Esophagus (tissue), 2 donors: ENCODE data around the gene FBP1. TPM values are rescaled to one million over a fixed set of nuclear protein-coding genes. Genes with fewer than 3 reads are reported as not detected.
"Not testable (repeated sequence)": the region's sequence is repeated elsewhere in the genome, so short reads cannot be mapped to it uniquely, and the experiment has no call there.

Experiments
- H3K27ac ChIP-seq, 2 donors: one replicate each; pipeline ENCODE4 v1.5.1; 2013; ENCODE audit warnings: low read depth in 2 of 2, mild to moderate bottlenecking in 2 of 2, inconsistent platforms in 1 of 2, low read length in 1 of 2, moderate library complexity in 1 of 2
- H3K27me3 ChIP-seq, 2 donors: one replicate each; pipeline ENCODE4 v1.6.1; 2013; ENCODE audit warnings: low read length in 2 of 2, control low read depth in 1 of 2, mild to moderate bottlenecking in 1 of 2; ENCODE audit not compliant: insufficient read depth in 2 of 2, control insufficient read depth in 1 of 2
- H3K36me3 ChIP-seq, 2 donors: one replicate each; pipeline ENCODE4 v1.6.1; 2013; ENCODE audit warnings: low read length in 1 of 2; ENCODE audit not compliant: control insufficient read depth in 2 of 2, insufficient read depth in 2 of 2
- H3K4me1 ChIP-seq, 2 donors: one replicate each; pipeline ENCODE4 v1.6.1; 2013; ENCODE audit warnings: low read length in 1 of 2; ENCODE audit not compliant: control insufficient read depth in 2 of 2, insufficient read depth in 2 of 2
- H3K4me3 ChIP-seq, 2 donors: one replicate each; pipeline ENCODE4 v1.5.1; 2013; ENCODE audit warnings: low read length in 2 of 2, mild to moderate bottlenecking in 2 of 2, low read depth in 1 of 2, moderate library complexity in 1 of 2
- H3K9me3 ChIP-seq, 2 donors: one replicate each; pipeline ENCODE4 v1.6.1; 2013; ENCODE audit warnings: mild to moderate bottlenecking in 2 of 2, low read depth in 1 of 2, low read length in 1 of 2, moderate library complexity in 1 of 2; ENCODE audit not compliant: control insufficient read depth in 2 of 2, insufficient read depth in 1 of 2
- WGBS, 2 donors: extraction: QIAGEN DNeasy Blood & Tissue Kit; methylation state at CpG; one replicate each; pipeline ENCODE4 v1.1.7; 2013; 5-methylcytosine and 5-hydroxymethylcytosine counted together
- polyA plus RNA-seq, 2 donors: library from polyadenylated mRNA; stranded (reverse); fragments of 200-250 nt; gene quantifications; one replicate each; pipeline ENCODE4 v1.2.3, GENCODE V29; 2013
- donor health status: healthy with polysubstance abuse.
- donor health status: Bipolar disorder and iron deficiency.

The FBP1 gene
- polyA plus RNA-seq, 2 donors, result 1.4 to 5.7 TPM

- Histone ChIP-seq H3K9me3 (no peaks in the 10 kb centered on the region), H3K27ac (no peak overlapping the region), H3K36me3 (no peaks in the 10 kb centered on the region), H3K4me1 (peaks cover 2 to 3% of the 10 kb centered on the region in 2 donors), H3K4me3 (no peak overlapping the region), H3K27me3 (no peaks in the 10 kb centered on the region)
- WGBS, 2 donors, result 80 to 86% methylated on average over 24 of the region's 24 CpGs
These were observed 32.5 kb downstream of the FBP1 start for GRCh38 chr9:94606646-94607422.

- Histone ChIP-seq H3K4me3 (no peak overlapping the region), H3K36me3 (no peaks in the 10 kb centered on the region), H3K4me1 (peaks cover 2 to 3% of the 10 kb centered on the region in 2 donors), H3K27me3 (no peaks in the 10 kb centered on the region), H3K9me3 (no peaks in the 10 kb centered on the region), H3K27ac (no peak overlapping the region)
- WGBS, 2 donors, result 26 to 30% methylated on average over 21 of the region's 21 CpGs
These were observed 35.8 kb downstream of the FBP1 start for GRCh38 chr9:94603259-94604160.

GRCh38 chr9:94602666-94603065 is 36.7 kb downstream of the FBP1 start:
- whole genome bisulfite sequencing, 2 donors, result 83 to 90% methylated on average over 6 of the region's 6 CpGs
- no peak overlapping the region for H3K27ac ChIP-seq

GRCh38 chr9:94600715-94601114 is 38.6 kb downstream of the FBP1 start:
- Histone ChIP-seq H3K4me3 (no peak overlapping the region), H3K27me3 (no peaks in the 10 kb centered on the region), H3K9me3 (no peaks in the 10 kb centered on the region), H3K27ac (no peak overlapping the region), H3K36me3 (no peaks in the 10 kb centered on the region), H3K4me1 (peaks cover 2 to 3% of the 10 kb centered on the region in 2 donors)
- 68 to 82% methylated on average over 10 of the region's 10 CpGs for WGBS, 2 donors

More at GRCh38 chr9:94602666-94603065, 36.7 kb downstream of the FBP1 start:
- no peaks in the 10 kb centered on the region for H3K27me3 ChIP-seq
- peaks cover 2 to 3% of the 10 kb centered on the region in 2 donors for H3K4me1 ChIP-seq
- H3K36me3 ChIP-seq, result no peaks in the 10 kb centered on the region
- H3K4me3 ChIP-seq, result no peak overlapping the region
- no peaks in the 10 kb centered on the region for H3K9me3 ChIP-seq

GRCh38 chr9:94600258-94600657 is 39.1 kb downstream of the FBP1 start:
- H3K4me1 ChIP-seq, result peaks cover 2 to 3% of the 10 kb centered on the region in 2 donors
- WGBS, 2 donors, result 74 to 83% methylated on average over 8 of the region's 8 CpGs
- no peaks in the 10 kb centered on the region for H3K36me3 ChIP-seq
- no peaks in the 10 kb centered on the region for H3K9me3 ChIP-seq
- no peak overlapping the region for H3K4me3 ChIP-seq
- no peak overlapping the region for H3K27ac ChIP-seq
- H3K27me3 ChIP-seq, result no peaks in the 10 kb centered on the region

- no peak overlapping the region for H3K27ac ChIP-seq
- 75 to 89% methylated on average over 7 of the region's 7 CpGs for WGBS, 2 donors
- H3K27me3 ChIP-seq, result no peaks in the 10 kb centered on the region
- no peaks in the 10 kb centered on the region for H3K36me3 ChIP-seq
- no peak overlapping the region for H3K4me3 ChIP-seq
- H3K9me3 ChIP-seq, result no peaks in the 10 kb centered on the region
- H3K4me1 ChIP-seq, result peaks cover 2 to 3% of the 10 kb centered on the region in 2 donors
These were observed 40.2 kb downstream of the FBP1 start for GRCh38 chr9:94599102-94599501.

GRCh38 chr9:94593459-94594345 is 45.6 kb downstream of the FBP1 start, which contains the start of gene FBP2:
Gene FBP2, minus strand, starts transcription at chr9:94593824. Its CDS starts 98 bp downstream, at chr9:94593726.
- Histone ChIP-seq H3K27me3 (no peaks in the 10 kb centered on the region), H3K4me1 (no peaks in the 10 kb centered on the region), H3K9me3 (no peaks in the 10 kb centered on the region), H3K27ac (no peak within 1 kb of the TSS), H3K4me3 (no peak within 1 kb of the TSS), H3K36me3 (no peaks in the 10 kb centered on the region)
- 62 to 70% methylated on average over 21 of the region's 21 CpGs for WGBS, 2 donors

GRCh38 chr9:94592683-94593082 is 46.6 kb downstream of the FBP1 start:
- 64 to 77% methylated on average over 7 of the region's 7 CpGs for WGBS, 2 donors
- H3K36me3 ChIP-seq, H3K27me3 ChIP-seq, H3K4me1 ChIP-seq, H3K27ac ChIP-seq, H3K9me3 ChIP-seq, H3K4me3 ChIP-seq: not testable (repeated sequence)

- H3K27me3 ChIP-seq, result no peaks in the 10 kb centered on the region
- H3K4me3 ChIP-seq, result no peak overlapping the region
- 87 to 91% methylated on average over 8 of the region's 8 CpGs for WGBS, 2 donors
These were observed 47.4 kb downstream of the FBP1 start for GRCh38 chr9:94591876-94592275.

More at GRCh38 chr9:94591876-94592275, 47.4 kb downstream of the FBP1 start:
- no peaks in the 10 kb centered on the region for H3K9me3 ChIP-seq
- no peak overlapping the region for H3K27ac ChIP-seq
- H3K4me1 ChIP-seq, result no peaks in the 10 kb centered on the region
- H3K36me3 ChIP-seq, result no peaks in the 10 kb centered on the region
